Measurements from ENCODE around the gene PCDH9.

Gene PCDH9

DNA sequence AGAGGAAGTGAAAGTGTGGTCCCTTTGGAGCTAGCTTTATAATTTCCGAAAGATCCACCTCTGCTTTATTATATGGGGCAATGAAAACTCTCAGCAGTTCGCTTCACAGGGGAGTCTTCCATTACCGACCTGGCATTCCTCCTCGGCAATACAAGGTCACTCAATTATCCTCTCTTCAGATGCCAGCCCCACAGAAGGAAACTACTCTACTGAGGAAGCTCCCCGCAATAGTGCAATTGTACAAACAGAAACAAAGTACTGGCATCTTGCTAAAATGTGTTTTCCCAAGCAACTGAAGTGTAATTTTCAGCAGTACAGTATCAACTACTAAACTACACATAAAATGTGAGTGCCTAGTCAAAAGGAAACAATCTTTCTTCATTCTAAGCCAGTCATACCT lies 702.0 kb downstream of the PCDH9 start:
- Histone ChIP-seq H2AFZ (ENCODE audit: low read depth, low read length) (no peak overlapping the region), H3K36me3 (ENCODE audit: control insufficient read depth in 1 of 2, insufficient read depth in 2 of 2, low read depth in 1 of 2, low read length in 2 of 2) (no peaks in the 10 kb centered on the region), H2BK15ac (ENCODE audit: low read depth, poor library complexity, severe bottlenecking) (no peak overlapping the region), H3K27ac (ENCODE audit: low read length, poor library complexity, severe bottlenecking) (no peak overlapping the region), H3K79me1 (replicated peaks; ENCODE audit: low read length, poor library complexity, severe bottlenecking) (no peaks in the 10 kb centered on the region), H3K9ac (ENCODE audit: low read length) (no peak overlapping the region), H3K23ac (ENCODE audit: low read length in 2 of 2) (no peak overlapping the region), H3K27me3 (ENCODE audit: control insufficient read depth in 1 of 2, insufficient read depth in 1 of 2, low read length in 2 of 2) (no peaks in the 10 kb centered on the region), H2BK12ac (ENCODE audit: low read length in 2 of 2) (no peak overlapping the region), H3K14ac (ENCODE audit: low read length in 2 of 2) (no peak overlapping the region), H3K4me1 (ENCODE audit: control insufficient read depth, insufficient read depth, low read depth, low read length) (peaks cover 2% of the 10 kb centered on the region), H2BK120ac (ENCODE audit: low read depth, low read length) (no peak overlapping the region), H3K9me3 (ENCODE audit: control insufficient read depth, low read length) (no peaks in the 10 kb centered on the region), H3K4ac (ENCODE audit: low read depth in 1 of 2, low read length in 2 of 2) (no peak overlapping the region), H2BK5ac (ENCODE audit: low read depth, low read length, poor library complexity, severe bottlenecking) (no peak overlapping the region), H4K8ac (ENCODE audit: low read length) (no peak overlapping the region), H4K91ac (ENCODE audit: low read length) (no peak overlapping the region), H3K4me2 (ENCODE audit: low read length, poor library complexity, severe bottlenecking) (no peak overlapping the region), H2AK5ac (ENCODE audit: low read length, severe bottlenecking) (no peak overlapping the region), H3K4me3 (ENCODE audit: insufficient read depth in 1 of 2, low read depth in 1 of 2, low read length in 2 of 2) (no peak overlapping the region), H3K18ac (ENCODE audit: low read depth in 1 of 2, low read length in 2 of 2) (no peak overlapping the region)
- no peak for DNase-seq
- WGBS = 83% methylated on average over 5 of the region's 5 CpGs

DNA sequence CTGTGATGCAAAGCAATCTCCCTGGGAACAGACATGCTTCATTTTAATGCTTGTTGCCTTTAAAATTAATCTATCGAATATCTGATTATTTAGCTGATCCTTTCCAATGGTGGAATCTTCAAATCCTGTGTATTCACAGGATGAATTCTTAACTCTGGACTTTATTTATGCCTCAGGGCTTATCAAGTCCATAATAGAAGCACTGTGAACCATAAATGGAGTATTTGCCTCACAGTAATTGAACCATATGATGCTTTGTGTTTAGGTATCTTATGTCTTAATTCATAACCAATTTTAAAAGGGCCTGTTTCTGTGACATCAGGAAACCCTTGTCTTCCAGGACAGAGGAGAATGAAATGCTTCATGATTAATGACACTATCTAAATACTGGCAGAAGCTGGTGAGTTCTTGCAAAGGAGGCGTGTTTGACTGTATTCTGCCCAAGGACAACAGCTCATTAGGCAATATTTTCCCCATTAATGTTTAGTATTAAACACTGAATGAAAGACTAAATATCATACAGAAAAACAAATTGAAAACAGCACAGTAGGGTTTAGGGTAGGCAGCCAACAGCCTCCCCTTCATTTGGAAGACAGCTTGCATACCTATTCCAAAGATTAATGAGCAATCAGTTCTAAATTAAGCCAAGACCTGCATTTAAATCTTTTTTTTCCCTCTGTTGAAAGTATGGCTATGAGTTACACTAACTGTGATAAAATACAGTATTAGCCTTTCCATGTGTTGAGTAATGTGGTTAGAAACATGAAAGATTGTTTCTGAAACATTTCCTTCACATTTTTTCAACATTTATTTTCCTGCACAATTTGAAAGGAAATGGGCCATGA lies 709.4 kb downstream of the PCDH9 start:
- Histone ChIP-seq H3K9me3 (ENCODE audit: control insufficient read depth, low read length) (no peaks in the 10 kb centered on the region), H3K36me3 (ENCODE audit: control insufficient read depth in 1 of 2, insufficient read depth in 2 of 2, low read depth in 1 of 2, low read length in 2 of 2) (no peaks in the 10 kb centered on the region), H3K4me1 (ENCODE audit: control insufficient read depth, insufficient read depth, low read depth, low read length) (no peaks in the 10 kb centered on the region), H3K27ac (ENCODE audit: low read length, poor library complexity, severe bottlenecking) (no peak overlapping the region), H2AFZ (ENCODE audit: low read depth, low read length) (no peak overlapping the region), H2BK120ac (ENCODE audit: low read depth, low read length) (no peak overlapping the region), H4K91ac (ENCODE audit: low read length) (no peak overlapping the region), H3K4me2 (ENCODE audit: low read length, poor library complexity, severe bottlenecking) (no peak overlapping the region), H3K18ac (ENCODE audit: low read depth in 1 of 2, low read length in 2 of 2) (no peak overlapping the region), H3K14ac (ENCODE audit: low read length in 2 of 2) (no peak overlapping the region), H2AK5ac (ENCODE audit: low read length, severe bottlenecking) (no peak overlapping the region), H4K8ac (ENCODE audit: low read length) (no peak overlapping the region), H3K4ac (ENCODE audit: low read depth in 1 of 2, low read length in 2 of 2) (no peak overlapping the region), H3K79me1 (replicated peaks; ENCODE audit: low read length, poor library complexity, severe bottlenecking) (no peaks in the 10 kb centered on the region), H3K4me3 (ENCODE audit: insufficient read depth in 1 of 2, low read depth in 1 of 2, low read length in 2 of 2) (no peak overlapping the region), H3K23ac (ENCODE audit: low read length in 2 of 2) (no peak overlapping the region), H3K27me3 (ENCODE audit: control insufficient read depth in 1 of 2, insufficient read depth in 1 of 2, low read length in 2 of 2) (no peaks in the 10 kb centered on the region), H2BK12ac (ENCODE audit: low read length in 2 of 2) (no peak overlapping the region), H2BK15ac (ENCODE audit: low read depth, poor library complexity, severe bottlenecking) (no peak overlapping the region), H2BK5ac (ENCODE audit: low read depth, low read length, poor library complexity, severe bottlenecking) (no peak overlapping the region), H3K9ac (ENCODE audit: low read length) (no peak overlapping the region)
- WGBS = 100% methylated on average over 1 of the region's 2 CpGs
- no peak for DNase-seq

DNA sequence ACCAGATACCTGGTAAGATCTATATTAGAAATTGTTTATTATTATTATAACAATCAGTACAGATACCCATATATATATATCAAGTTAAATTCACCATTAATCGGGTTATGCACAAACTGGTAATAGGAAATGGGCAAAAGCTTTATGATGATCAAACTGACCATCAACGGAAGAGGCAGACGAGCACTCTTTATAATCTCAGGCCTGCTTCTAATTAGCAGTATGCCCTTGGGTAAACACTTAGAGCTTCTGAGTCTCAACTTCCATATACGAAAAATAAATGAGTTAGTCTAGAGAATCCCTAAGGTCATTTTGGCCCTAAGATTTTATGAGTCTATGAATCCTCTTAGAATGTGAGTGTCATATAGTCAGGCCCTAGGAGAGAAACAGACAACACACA lies 710.9 kb downstream of the PCDH9 start:
- Histone ChIP-seq H3K23ac (ENCODE audit: low read length in 2 of 2) (no peak overlapping the region), H3K4ac (ENCODE audit: low read depth in 1 of 2, low read length in 2 of 2) (no peak overlapping the region), H3K4me3 (ENCODE audit: insufficient read depth in 1 of 2, low read depth in 1 of 2, low read length in 2 of 2) (no peak overlapping the region), H3K36me3 (ENCODE audit: control insufficient read depth in 1 of 2, insufficient read depth in 2 of 2, low read depth in 1 of 2, low read length in 2 of 2) (no peaks in the 10 kb centered on the region), H3K79me1 (replicated peaks; ENCODE audit: low read length, poor library complexity, severe bottlenecking) (no peaks in the 10 kb centered on the region), H3K27me3 (ENCODE audit: control insufficient read depth in 1 of 2, insufficient read depth in 1 of 2, low read length in 2 of 2) (no peaks in the 10 kb centered on the region), H3K18ac (ENCODE audit: low read depth in 1 of 2, low read length in 2 of 2) (no peak overlapping the region), H2BK12ac (ENCODE audit: low read length in 2 of 2) (no peak overlapping the region), H3K27ac (ENCODE audit: low read length, poor library complexity, severe bottlenecking) (no peak overlapping the region), H3K4me2 (ENCODE audit: low read length, poor library complexity, severe bottlenecking) (no peak overlapping the region), H2AFZ (ENCODE audit: low read depth, low read length) (no peak overlapping the region), H4K8ac (ENCODE audit: low read length) (no peak overlapping the region), H3K4me1 (ENCODE audit: control insufficient read depth, insufficient read depth, low read depth, low read length) (no peaks in the 10 kb centered on the region), H3K9me3 (ENCODE audit: control insufficient read depth, low read length) (no peaks in the 10 kb centered on the region), H2AK5ac (ENCODE audit: low read length, severe bottlenecking) (no peak overlapping the region), H3K14ac (ENCODE audit: low read length in 2 of 2) (no peak overlapping the region), H2BK120ac (ENCODE audit: low read depth, low read length) (no peak overlapping the region), H4K91ac (ENCODE audit: low read length) (no peak overlapping the region), H2BK15ac (ENCODE audit: low read depth, poor library complexity, severe bottlenecking) (no peak overlapping the region), H2BK5ac (ENCODE audit: low read depth, low read length, poor library complexity, severe bottlenecking) (no peak overlapping the region), H3K9ac (ENCODE audit: low read length) (no peak overlapping the region)
- no peak for DNase-seq
- 69% methylated on average over 2 of the region's 4 CpGs for WGBS

DNA sequence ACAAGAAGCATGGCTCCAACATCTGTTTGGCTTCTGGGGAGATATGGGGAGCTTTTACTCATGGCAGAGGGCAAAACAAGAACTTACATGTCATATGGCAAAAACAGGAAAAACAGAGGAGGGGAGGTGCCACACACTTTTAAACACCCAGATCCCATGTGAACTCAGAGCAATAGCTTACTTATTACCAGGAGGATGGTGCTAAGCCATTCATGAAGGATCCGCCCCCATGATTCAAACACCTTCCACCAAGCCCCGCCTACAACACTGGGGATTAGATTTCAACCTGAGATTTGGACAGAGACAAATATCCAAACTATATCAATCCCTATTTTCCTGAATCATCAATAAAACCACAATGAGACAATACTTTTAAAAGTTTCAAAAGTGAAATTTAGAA lies 712.1 kb downstream of the PCDH9 start:
- no peak for DNase-seq
- H3K4me1 ChIP-seq (ENCODE audit: control insufficient read depth, insufficient read depth, low read depth, low read length) = no peaks in the 10 kb centered on the region
- no peaks in the 10 kb centered on the region for H3K9me3 ChIP-seq (ENCODE audit: control insufficient read depth, low read length)
- H3K79me1 ChIP-seq (replicated peaks; ENCODE audit: low read length, poor library complexity, severe bottlenecking) = no peaks in the 10 kb centered on the region
- no peak overlapping the region for H3K4ac ChIP-seq (ENCODE audit: low read depth in 1 of 2, low read length in 2 of 2)
- no peaks in the 10 kb centered on the region for H3K27me3 ChIP-seq (ENCODE audit: control insufficient read depth in 1 of 2, insufficient read depth in 1 of 2, low read length in 2 of 2)
- no peak overlapping the region for H3K23ac ChIP-seq (ENCODE audit: low read length in 2 of 2)
- 100% methylated on average over 2 of the region's 2 CpGs for WGBS
- H2BK120ac ChIP-seq (ENCODE audit: low read depth, low read length) = no peak overlapping the region
- H3K36me3 ChIP-seq (ENCODE audit: control insufficient read depth in 1 of 2, insufficient read depth in 2 of 2, low read depth in 1 of 2, low read length in 2 of 2) = no peaks in the 10 kb centered on the region
- no peak overlapping the region for H2AK5ac ChIP-seq (ENCODE audit: low read length, severe bottlenecking)
- no peak overlapping the region for H3K4me3 ChIP-seq (ENCODE audit: insufficient read depth in 1 of 2, low read depth in 1 of 2, low read length in 2 of 2)
- H3K14ac ChIP-seq (ENCODE audit: low read length in 2 of 2) = no peak overlapping the region
- no peak overlapping the region for H3K9ac ChIP-seq (ENCODE audit: low read length)
- H3K4me2 ChIP-seq (ENCODE audit: low read length, poor library complexity, severe bottlenecking) = no peak overlapping the region
- no peak overlapping the region for H2BK15ac ChIP-seq (ENCODE audit: low read depth, poor library complexity, severe bottlenecking)
- no peak overlapping the region for H4K91ac ChIP-seq (ENCODE audit: low read length)
- no peak overlapping the region for H3K18ac ChIP-seq (ENCODE audit: low read depth in 1 of 2, low read length in 2 of 2)
- H3K27ac ChIP-seq (ENCODE audit: low read length, poor library complexity, severe bottlenecking) = no peak overlapping the region
- no peak overlapping the region for H4K8ac ChIP-seq (ENCODE audit: low read length)
- H2BK5ac ChIP-seq (ENCODE audit: low read depth, low read length, poor library complexity, severe bottlenecking) = no peak overlapping the region
- H2BK12ac ChIP-seq (ENCODE audit: low read length in 2 of 2) = no peak overlapping the region
- H2AFZ ChIP-seq (ENCODE audit: low read depth, low read length) = no peak overlapping the region
